Aorta (tissue), 4 donors: ENCODE data around the gene DENND1A. TPM values are rescaled to one million over a fixed set of nuclear protein-coding genes. Genes with fewer than 3 reads are reported as not detected.

Experiments used
- microRNA-seq, 2 donors: library from miRNA; unstranded; fragments of <30 nt; microRNA quantifications; one replicate each; pipeline ENCODE4 v1.2.0, GENCODE V29; 2020
- polyA plus RNA-seq, 2 donors: library from polyadenylated mRNA; stranded (reverse); fragments of 200-250 nt; gene quantifications; one replicate each; pipeline ENCODE4 v1.2.3, GENCODE V29; 2013
- total RNA-seq, 2 donors: library from RNA; stranded (reverse); fragmentation: NEBNext Ultra II Directional; extraction: Animal tissue kit (Norgen Biotek cat#: 25700); gene quantifications; one replicate each; pipeline ENCODE4 v1.2.1, GENCODE V29; 2021
- donor health status: healthy with polysubstance abuse.
- donor health status: Bipolar disorder and iron deficiency.
- donor health status: DM: no; HTN: no; CAD: no.
- donor health status: DM: yes; HTN: yes; CAD: no.

DENND1A gene
- total and polyA plus RNA-seq, 4 donors = 6.9 to 31.4 (median 15.3) TPM

Small RNA genes within 50 kb of the gene (microRNA-seq; reads per million reads assigned to microRNA genes)
- gene MIR601 = 0 reads per million in 2 donors
- 0 reads per million in 2 donors for gene MIR7150

Other genes with a start within 250 kb of the DENND1A start
- under 1 TPM in 1 of 2 donors, not detected in 1; 0.26 TPM for gene LHX2, start 81.6 kb upstream of the DENND1A start, total RNA-seq
- gene LHX2, start 81.6 kb upstream of the DENND1A start, polyA plus RNA-seq = under 1 TPM in 1 of 2 donors, not detected in 1; 0.38 TPM